Measurements from ENCODE around the gene KLHL25.

DNA sequence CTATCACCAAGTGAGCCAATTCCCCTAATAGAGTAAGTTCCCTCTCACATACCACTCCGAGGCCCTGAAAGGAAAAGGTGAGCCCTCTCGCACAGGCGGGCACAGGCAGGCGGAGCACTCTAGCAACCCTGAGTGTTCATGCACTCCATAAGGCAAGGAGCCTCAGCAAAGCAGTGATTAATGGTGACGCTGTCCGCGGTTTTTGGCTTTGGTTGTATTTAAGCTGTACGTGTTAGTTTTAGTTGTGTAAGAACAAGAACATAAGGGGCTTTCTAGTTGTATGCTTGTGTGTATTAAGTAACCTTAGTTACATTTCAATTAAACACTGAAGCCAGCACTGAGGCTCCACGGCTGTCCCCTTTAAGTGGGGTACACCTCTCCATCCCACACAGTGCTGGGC is 33.1 kb downstream of the KLHL25 start:
- no peak for TF ChIP-seq YY1 (IDR thresholded peaks at IDR 0.05; ENCODE audit: insufficient read depth, insufficient read length)
- no peak for TF ChIP-seq SUZ12 (IDR thresholded peaks at IDR 0.05; ENCODE audit: extremely low read depth, insufficient read depth, insufficient read length)
- no peak for TF ChIP-seq ZNF274 (IDR thresholded peaks at IDR 0.05; ENCODE audit: low read depth, low read length)
